HG02943 (cell line): ENCODE data around the gene ADGRG6.
"Not testable (repeated sequence)": the region's sequence is repeated elsewhere in the genome, so short reads cannot be mapped to it uniquely, and the experiment has no call there.

Experiments used
- ATAC-seq: cut with Tn5 transposase; IDR thresholded peaks from one replicate; pipeline ENCODE4 v1.9.1; 2021; ENCODE audit warnings: mild to moderate bottlenecking, low read depth, moderate library complexity; ENCODE audit not compliant: unreplicated experiment

ADGRG6 gene

DNA sequence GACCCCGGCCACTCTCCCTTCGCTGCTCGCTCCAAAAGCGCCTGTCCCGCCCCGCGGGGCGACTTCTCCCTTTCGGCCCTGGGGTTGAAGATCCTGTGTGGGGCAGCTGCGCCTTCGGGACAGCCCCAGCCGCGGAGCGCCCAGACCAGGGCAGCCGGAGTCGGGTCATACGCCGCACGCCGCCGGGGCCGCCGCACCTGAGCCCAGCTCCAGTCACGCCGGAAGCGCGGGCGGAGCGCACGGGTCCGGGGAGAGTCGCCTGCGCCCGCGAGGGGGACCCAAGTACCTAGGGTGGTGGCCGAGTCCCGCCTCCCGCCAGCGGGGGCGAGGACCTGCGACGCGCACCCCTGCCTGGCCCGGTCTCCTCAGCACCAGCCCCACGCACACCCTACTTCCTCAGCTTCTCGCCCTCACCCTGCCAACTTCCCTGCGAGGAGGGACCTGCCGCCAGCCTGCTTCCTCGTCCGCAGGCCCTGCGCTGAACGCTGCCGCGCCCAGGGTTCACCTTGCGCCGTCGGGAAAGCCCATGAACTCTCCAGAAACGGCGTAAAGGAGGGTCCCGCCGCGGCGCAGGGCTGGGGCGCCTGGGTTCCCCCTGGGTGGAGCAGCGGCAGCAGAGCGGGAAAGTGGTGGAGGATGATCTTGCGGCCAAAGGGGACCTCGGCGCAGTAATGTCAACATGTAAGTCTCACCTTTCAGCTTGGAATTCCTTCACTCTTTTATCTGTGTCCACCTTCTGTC is at the start of gene ADGRG6:
Gene ADGRG6, plus strand, starts transcription at position 357 of the 741 bp plus-strand sequence. Its CDS starts 323 bp downstream, at position 680.
- ATAC-seq: peak; percentile 69

- no peak for ATAC-seq
Observed at GRCh38 chr6:142254513-142254912, 47.3 kb upstream of the ADGRG6 start.

DNA sequence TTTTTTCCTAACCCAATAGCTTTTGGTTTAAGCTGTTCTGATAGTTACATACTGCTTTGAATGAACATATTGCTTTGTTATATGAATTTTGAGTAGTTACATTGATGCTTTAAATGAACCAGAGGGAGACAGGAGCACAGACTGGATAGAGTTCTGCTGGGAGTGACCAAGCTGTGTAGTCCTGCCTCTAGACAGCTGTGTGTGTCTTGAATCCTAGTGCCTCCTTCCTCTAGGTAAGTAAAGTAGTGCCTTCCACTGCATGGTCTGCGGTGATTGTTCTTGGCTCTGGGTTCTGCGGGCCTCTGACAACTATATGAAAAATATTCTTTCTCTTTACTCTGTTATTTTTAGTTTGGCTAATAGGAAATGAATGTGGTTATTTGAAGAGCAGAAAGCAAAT is 46.0 kb upstream of the ADGRG6 start:
- no peak for ATAC-seq

DNA sequence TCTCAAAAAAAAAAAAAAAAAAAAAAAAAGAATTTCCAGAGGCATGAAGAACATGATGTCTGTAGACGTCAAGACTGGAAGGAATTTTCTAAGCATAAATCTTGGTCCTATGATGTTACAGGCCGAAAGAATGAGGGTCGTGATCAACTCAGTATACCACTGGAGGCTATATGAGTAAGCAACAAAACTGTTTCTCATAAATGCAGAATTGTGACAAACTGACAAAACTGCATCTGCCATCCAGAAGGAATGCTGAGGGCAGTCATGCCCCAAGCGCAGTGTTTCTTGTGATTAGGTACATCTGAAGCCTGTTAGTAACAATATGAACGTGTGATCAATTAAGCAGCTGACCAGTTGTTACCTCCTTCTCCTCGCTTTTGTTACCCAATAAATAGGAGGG is 43.5 kb upstream of the ADGRG6 start:
- no peak for ATAC-seq

DNA sequence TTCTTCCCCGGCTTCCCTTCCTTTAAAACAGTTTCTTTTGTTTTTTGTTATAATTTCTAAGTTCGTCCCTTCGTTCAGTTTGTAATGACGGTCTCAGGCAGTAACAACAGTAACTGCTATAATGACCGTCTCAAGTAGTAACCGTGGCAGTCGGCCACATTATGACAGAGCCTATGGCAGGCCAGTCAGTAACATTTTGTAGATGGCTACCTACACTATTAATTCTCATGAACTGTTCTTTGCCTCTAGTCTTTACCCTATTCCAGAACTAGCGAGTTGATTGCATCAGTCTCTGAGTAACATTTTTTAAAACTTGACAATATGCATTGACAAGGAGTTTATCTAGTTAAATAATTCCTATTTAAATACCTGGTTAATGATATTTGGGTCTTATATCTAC is 43.0 kb upstream of the ADGRG6 start:
- no peak for ATAC-seq

- ATAC-seq: no peak
Observed at GRCh38 chr6:142260748-142261147, 41.1 kb upstream of the ADGRG6 start.

DNA sequence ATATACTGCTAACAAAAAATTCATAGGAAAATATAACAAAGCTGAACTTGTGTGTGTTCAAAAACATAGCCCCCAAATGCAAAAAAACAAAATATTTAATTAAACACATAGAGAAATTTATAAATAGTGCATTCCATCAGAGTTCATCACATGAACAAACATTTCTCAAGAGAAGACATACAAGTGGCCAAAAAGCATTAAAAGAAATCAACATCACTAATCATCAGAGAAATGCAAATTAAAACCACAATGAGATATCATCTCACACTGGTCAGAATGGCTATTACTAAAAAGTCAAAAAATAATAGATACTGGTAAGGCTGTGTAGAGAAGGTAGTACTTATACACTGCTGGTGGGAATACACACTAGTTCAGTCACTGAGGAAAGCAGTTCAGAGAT is 39.6 kb upstream of the ADGRG6 start:
- ATAC-seq: no peak

DNA sequence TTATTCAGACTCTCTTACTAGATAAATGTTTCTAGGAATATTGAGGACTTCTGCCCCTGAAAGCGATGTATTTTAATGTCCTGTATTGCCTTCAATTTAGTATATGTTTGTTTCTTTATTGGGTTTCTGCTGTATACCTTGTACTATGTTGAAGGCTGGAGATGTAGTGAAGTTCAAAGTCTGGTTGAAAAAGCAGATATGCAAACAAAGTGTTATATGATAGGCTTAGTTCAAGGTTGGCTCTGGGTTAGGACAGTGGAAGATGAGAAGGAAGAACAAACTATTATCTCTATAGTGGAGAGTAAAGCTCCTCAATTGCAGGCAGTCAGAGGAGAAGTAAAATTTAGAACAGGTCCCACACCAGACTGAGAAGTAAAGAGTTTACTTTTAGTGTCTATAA is 36.3 kb upstream of the ADGRG6 start:
- no peak for ATAC-seq

GRCh38 chr6:142266060-142266459 is 35.7 kb upstream of the ADGRG6 start:
- no peak for ATAC-seq

DNA sequence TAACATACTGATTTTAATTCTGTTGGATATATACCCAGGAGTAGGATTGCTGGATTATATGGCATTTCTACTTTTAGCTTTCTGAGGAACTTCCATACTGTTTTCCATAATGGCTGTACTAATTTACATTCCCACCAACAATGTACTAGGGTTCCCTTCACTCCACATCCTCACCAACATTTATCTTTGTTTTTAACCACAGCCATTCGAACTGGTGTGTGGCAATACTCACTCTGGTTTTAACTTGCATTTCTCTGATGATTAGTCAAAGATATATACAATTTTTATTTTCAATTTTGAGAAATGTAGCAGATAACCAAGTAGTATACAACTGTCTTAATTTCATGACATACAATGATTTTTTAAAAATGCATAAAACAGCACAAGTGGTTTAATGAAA is 30.3 kb upstream of the ADGRG6 start:
- no peak for ATAC-seq

DNA sequence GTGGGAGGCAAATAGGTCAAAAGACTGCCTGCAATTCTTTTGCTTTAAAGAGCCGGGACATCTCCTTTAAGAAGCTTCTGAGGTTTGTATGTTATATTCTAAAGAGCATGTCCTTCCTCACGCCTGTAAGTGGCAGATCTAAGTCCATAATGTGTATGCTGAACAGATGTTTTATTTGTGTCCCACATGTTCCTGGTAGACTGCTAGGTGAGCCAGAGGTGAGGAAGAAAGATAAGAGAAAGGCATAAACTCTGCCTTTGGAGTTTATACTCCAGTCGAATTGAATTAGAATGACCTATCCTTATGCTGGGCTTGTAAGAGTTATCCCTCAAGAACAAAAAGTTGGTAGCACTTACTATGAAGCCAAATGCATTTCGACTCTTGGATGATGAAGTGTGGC is 27.2 kb upstream of the ADGRG6 start:
- no peak for ATAC-seq

GRCh38 chr6:142275236-142276006 is 26.4 kb upstream of the ADGRG6 start:
- ATAC-seq: no peak

DNA sequence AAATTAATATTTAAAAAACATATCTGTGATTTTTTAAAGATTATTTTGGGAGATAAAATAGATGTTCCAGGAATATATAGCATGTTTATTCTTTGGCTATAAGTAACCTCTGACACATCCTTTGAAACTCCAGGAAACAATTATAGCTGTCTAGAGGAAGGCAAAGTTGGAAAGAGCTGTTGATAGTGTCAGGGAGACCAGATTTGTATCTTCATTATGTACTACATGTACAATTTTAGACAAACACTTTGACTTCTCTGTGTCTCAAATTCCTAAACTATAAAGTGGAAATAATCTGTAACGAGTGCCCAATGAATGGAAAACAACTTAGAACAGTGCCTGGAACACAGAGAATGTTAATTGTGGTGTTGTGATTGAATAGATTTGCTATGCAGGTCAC is 25.6 kb upstream of the ADGRG6 start:
- no peak for ATAC-seq

GRCh38 chr6:142279350-142280180 is 22.2 kb upstream of the ADGRG6 start:
- no peak for ATAC-seq

DNA sequence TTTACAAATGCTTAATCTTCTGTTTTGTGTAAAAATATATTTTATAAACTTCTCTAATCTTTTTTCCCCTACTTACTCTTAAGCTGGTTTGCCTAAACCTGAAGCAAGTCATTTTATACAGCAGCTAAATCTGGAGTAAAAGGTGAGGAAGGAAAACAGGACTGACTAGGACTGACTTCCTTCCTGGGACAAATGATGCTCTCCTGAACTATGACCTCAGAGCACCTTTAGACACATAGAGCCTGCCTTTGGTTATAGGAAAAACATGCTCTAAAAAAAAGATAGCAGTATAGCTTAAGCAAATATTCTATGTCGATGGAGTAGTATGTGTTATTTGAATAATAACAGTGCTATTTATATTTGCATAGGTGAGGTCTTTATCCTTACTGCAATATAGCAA is 21.5 kb upstream of the ADGRG6 start:
- ATAC-seq: no peak

DNA sequence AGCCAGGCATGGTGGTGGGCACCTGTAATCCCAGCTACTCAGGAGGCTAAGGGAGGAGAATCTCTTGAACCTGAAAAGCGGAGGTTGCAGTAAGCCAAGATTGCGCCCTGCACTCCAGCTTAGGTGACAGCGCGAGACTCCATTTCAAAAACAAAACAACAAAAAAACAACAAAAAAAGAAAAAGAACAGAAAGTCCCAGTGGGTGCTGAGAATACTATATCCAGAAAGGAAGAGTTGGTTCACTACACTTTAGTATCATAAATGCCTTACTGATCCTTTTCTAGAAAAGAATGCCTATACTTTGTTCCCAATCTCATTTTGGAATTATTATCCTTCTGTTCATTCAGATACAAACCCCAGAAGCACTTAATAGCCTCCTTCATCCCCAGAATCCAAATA is 20.9 kb upstream of the ADGRG6 start:
- no peak for ATAC-seq

DNA sequence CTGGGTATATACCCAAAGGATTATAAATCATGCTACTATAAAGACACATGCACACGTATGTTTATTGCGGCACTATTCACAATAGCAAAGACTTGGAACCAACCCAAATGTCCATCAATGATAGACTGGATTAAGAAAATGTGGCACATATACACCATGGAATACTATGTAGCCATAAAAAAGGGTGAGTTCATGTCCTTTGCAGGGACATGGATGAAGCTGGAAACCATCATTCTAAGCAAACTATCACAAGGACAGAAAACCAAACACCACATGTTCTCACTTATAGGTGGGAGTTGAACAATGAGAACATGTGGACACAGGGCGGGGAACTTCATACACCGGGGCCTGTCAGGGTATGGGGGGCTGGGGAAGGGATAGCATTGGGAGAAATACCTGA is 18.7 kb upstream of the ADGRG6 start:
- not testable (repeated sequence) for ATAC-seq

- no peak for ATAC-seq
Observed at GRCh38 chr6:142284419-142284818, 17.4 kb upstream of the ADGRG6 start.

- no peak for ATAC-seq
Observed at GRCh38 chr6:142285235-142286087, 16.3 kb upstream of the ADGRG6 start.

- ATAC-seq: no peak
Observed at GRCh38 chr6:142286088-142286409, 15.8 kb upstream of the ADGRG6 start.
